Measurements from ENCODE around the gene CNTNAP3. TPM values are rescaled to one million over a fixed set of nuclear protein-coding genes. Genes with fewer than 3 reads are reported as not detected.
"Not testable (repeated sequence)": the region's sequence is repeated elsewhere in the genome, so short reads cannot be mapped to it uniquely, and the experiment has no call there.

The CNTNAP3 gene
- total RNA-seq, 3 donors from 2014 or later (not counting 1 experiment from before 2014, with no cell fraction given) = 0.20 TPM; not detected in 2

DNA sequence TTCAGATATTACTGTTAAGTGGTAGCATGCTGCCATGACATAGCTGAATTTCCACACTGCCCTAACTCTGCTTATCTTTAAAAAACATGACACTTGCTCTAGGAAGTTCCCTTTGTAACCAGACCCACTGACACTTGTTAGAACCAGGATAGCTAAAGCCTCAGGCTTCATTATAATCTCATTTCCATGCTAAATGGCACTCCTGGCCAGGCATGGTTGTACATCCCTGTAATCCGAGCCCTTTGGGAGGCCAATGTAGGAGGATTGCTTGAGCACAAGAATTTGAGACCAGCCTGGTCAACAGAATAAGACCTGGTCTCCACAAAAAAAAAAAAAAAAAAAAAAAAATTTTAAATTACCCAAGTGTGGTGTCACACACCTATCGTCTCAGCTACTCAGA, 254.1 kb downstream of the CNTNAP3 start:
- H3K36me3 Mint-ChIP-seq; ATAC-seq; H3K27ac Mint-ChIP-seq; H3K27ac ChIP-seq (ENCODE audit: low read length); intact Hi-C loops (cut with micrococcal nuclease); H3K4me3 Mint-ChIP-seq; DNase-seq; H3K9me3 ChIP-seq (ENCODE audit: control insufficient read depth, insufficient read depth, low read length); H3K27me3 ChIP-seq (ENCODE audit: control insufficient read depth, insufficient read depth, low read length); H3K27me3 Mint-ChIP-seq (ENCODE audit: low read depth in 2 of 2); H3K9me3 Mint-ChIP-seq; H3K36me3 ChIP-seq (ENCODE audit: control insufficient read depth, insufficient read depth, low read length); H3K4me1 ChIP-seq (ENCODE audit: control insufficient read depth, insufficient read depth, low read length); H3K4me1 Mint-ChIP-seq; H3K4me3 ChIP-seq (ENCODE audit: low read length): not testable (repeated sequence)
- 87% methylated on average over 2 of the region's 2 CpGs for WGBS (ENCODE audit: insufficient coverage)

DNA sequence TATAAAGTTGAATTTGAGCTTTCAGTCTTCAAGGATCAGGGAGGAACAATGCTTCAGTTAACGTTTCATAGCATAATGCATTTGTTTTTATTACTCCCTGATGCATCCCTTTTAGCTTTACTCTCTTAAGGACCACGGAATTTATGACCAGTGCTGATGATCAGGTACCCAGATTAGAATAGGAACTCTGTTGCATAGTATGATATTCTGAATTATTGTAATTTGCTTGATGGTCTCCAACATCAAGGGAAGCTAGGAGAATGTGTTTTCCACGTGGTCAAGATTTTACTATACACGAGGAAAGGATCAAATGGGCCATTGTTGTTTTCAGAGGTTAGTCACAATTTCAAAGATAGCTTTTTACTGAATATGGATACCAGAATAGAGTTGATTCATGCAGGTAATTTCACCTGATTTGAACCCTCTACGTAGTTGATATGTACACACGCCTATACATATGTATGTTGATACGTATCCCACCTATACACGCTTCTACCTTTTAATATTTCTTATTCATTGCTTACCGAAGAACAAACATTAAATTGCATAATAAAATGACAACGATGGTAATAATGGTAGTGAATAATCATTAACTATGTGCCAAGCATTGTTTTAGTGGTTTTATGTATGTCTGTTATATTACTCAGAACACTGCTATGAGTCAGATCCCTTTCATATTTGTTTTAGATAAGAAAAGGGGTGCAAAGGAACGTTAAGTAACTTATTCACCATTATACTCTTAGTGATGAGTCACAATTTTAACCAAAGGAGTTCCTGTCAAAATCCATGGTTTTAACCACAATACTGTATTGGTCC, 257.6 kb downstream of the CNTNAP3 start:
- H3K36me3 Mint-ChIP-seq; H3K9me3 Mint-ChIP-seq; H3K4me3 Mint-ChIP-seq; H3K27me3 Mint-ChIP-seq (ENCODE audit: low read depth in 2 of 2); H3K27ac Mint-ChIP-seq; H3K4me1 ChIP-seq (ENCODE audit: control insufficient read depth, insufficient read depth, low read length); ATAC-seq; intact Hi-C loops (cut with micrococcal nuclease); H3K27me3 ChIP-seq (ENCODE audit: control insufficient read depth, insufficient read depth, low read length); H3K9me3 ChIP-seq (ENCODE audit: control insufficient read depth, insufficient read depth, low read length); H3K27ac ChIP-seq (ENCODE audit: low read length); H3K36me3 ChIP-seq (ENCODE audit: control insufficient read depth, insufficient read depth, low read length); H3K4me3 ChIP-seq (ENCODE audit: low read length); H3K4me1 Mint-ChIP-seq; DNase-seq: not testable (repeated sequence)
- 73% methylated on average over 2 of the region's 11 CpGs for WGBS (ENCODE audit: insufficient coverage)

DNA sequence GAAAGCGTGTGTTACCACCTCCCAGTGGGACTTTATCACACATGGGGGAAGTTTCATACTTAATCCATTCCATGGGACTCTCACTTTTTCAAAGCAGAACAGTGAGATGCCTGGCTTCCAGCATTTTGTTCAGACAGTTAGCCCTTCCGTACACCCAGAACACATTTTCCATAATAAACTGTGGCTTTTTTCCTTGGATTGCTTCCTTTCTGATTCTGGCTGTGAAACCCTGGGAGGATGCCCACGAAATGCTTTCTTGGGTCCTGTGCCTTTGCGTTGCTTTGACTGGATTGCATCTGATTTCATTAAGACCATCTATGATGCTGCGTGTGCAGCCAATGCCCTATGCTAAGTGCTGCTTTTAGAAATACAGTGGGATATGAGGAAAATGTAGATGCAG, 259.1 kb downstream of the CNTNAP3 start:
- ATAC-seq; H3K27me3 Mint-ChIP-seq (ENCODE audit: low read depth in 2 of 2); H3K36me3 ChIP-seq (ENCODE audit: control insufficient read depth, insufficient read depth, low read length); intact Hi-C loops (cut with micrococcal nuclease); H3K27ac ChIP-seq (ENCODE audit: low read length); H3K4me3 Mint-ChIP-seq; H3K9me3 Mint-ChIP-seq; H3K9me3 ChIP-seq (ENCODE audit: control insufficient read depth, insufficient read depth, low read length); H3K27me3 ChIP-seq (ENCODE audit: control insufficient read depth, insufficient read depth, low read length); H3K4me1 ChIP-seq (ENCODE audit: control insufficient read depth, insufficient read depth, low read length); DNase-seq; H3K27ac Mint-ChIP-seq; H3K4me1 Mint-ChIP-seq; H3K4me3 ChIP-seq (ENCODE audit: low read length); H3K36me3 Mint-ChIP-seq: not testable (repeated sequence)
- 88% methylated on average over 2 of the region's 5 CpGs for WGBS (ENCODE audit: insufficient coverage)

DNA sequence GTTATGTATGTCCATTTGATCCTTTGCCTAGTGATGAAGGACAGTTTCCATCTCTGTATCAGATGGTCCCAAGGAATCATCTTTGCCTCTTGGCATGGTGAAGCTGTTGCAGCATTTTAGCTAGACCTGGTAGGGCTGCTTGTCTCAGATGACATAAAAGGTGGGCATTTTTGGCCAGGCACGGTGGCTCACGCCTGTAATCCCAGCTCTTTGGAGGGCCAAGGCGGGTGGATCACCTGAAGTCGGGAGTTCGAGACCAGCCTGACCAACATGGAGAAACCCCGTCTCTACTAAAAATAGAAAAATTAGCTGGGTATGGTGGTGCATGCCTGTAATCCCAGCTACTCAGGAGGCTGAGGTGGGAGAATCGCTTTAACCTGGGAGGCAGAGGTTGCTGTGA, 259.8 kb downstream of the CNTNAP3 start:
- H3K4me3 ChIP-seq (ENCODE audit: low read length); H3K27me3 Mint-ChIP-seq (ENCODE audit: low read depth in 2 of 2); H3K9me3 ChIP-seq (ENCODE audit: control insufficient read depth, insufficient read depth, low read length); H3K4me3 Mint-ChIP-seq; H3K4me1 Mint-ChIP-seq; H3K36me3 Mint-ChIP-seq; DNase-seq; H3K36me3 ChIP-seq (ENCODE audit: control insufficient read depth, insufficient read depth, low read length); H3K9me3 Mint-ChIP-seq; H3K27me3 ChIP-seq (ENCODE audit: control insufficient read depth, insufficient read depth, low read length); H3K27ac ChIP-seq (ENCODE audit: low read length); ATAC-seq; H3K27ac Mint-ChIP-seq; intact Hi-C loops (cut with micrococcal nuclease); H3K4me1 ChIP-seq (ENCODE audit: control insufficient read depth, insufficient read depth, low read length): not testable (repeated sequence)
- WGBS (ENCODE audit: insufficient coverage) = 90% methylated on average over 7 of the region's 7 CpGs

DNA sequence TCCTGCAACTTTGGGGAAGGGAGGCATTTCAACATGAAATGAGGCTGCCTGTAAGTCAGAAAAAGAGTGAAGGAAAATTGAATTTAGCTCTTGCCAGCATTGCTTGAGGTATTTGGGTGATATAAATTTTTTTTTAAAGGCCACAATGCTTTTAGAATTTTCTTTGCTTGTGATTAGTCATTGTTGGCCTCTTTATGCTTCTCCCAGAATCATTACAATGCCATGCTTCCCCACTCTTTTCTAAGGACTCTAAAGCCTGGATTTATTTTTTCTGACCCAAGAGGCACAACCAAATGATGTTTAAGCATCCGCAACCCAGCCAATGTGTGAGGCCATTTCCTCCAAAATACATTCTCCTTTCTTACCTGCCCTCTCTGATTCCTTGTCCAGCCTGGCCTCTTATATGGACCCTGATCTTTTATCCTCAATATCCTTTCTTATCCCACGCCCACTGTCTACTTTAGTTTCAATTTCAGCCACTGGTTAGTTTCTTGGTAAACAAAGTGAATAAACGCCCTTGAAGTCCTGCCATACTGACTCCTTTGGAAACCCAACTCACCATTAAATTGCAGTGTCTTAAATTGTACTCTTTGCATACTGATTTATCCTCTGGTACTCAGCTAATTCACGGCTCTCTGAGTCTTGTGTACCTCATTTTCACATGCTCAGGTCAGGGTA, 261.9 kb downstream of the CNTNAP3 start:
- H3K9me3 ChIP-seq (ENCODE audit: control insufficient read depth, insufficient read depth, low read length); H3K4me1 ChIP-seq (ENCODE audit: control insufficient read depth, insufficient read depth, low read length); H3K9me3 Mint-ChIP-seq; intact Hi-C loops (cut with micrococcal nuclease); H3K4me1 Mint-ChIP-seq; ATAC-seq; H3K36me3 Mint-ChIP-seq; H3K27me3 ChIP-seq (ENCODE audit: control insufficient read depth, insufficient read depth, low read length); H3K36me3 ChIP-seq (ENCODE audit: control insufficient read depth, insufficient read depth, low read length); H3K27ac ChIP-seq (ENCODE audit: low read length); H3K27me3 Mint-ChIP-seq (ENCODE audit: low read depth in 2 of 2); H3K4me3 Mint-ChIP-seq; DNase-seq; H3K4me3 ChIP-seq (ENCODE audit: low read length); H3K27ac Mint-ChIP-seq: not testable (repeated sequence)
- WGBS (ENCODE audit: insufficient coverage) = 75% methylated on average over 4 of the region's 4 CpGs

Other genes starting within 250 kb of the CNTNAP3 start
- not detected for gene SPATA31A1, start 67.5 kb upstream of the CNTNAP3 start, total RNA-seq